GM23338 (cell line): ENCODE data around the gene MCUB. TPM values are rescaled to one million over a fixed set of nuclear protein-coding genes. Genes with fewer than 3 reads are reported as not detected.

Experiments used
- ATAC-seq: fragments of 200-7000 bp; cut with Tn5 transposase; 3 replicates; pipeline ENCODE4 v1.9.1; 2020
- DNase-seq: peaks from one replicate; pipeline ENCODE4 v3.0.0-alpha.2; 2015; ENCODE audit warnings: low spot score
- H2AFZ ChIP-seq: fragments of 200-600 bp; sonication (generic); 2 replicates; pipeline ENCODE4 v1.8.0; 2016; ENCODE audit warnings: antibody characterized with exemption, mild to moderate bottlenecking, moderate library complexity
- H3F3A ChIP-seq: fragments of 200-600 bp; sonication (generic); replicated peaks from 2 replicates; pipeline ENCODE4 v1.8.0; 2017; ENCODE audit warnings: antibody characterized with exemption, mixed run types, low read depth
- H3K27ac ChIP-seq: fragments of 200-600 bp; sonication (generic); 2 replicates; pipeline ENCODE4 v1.6.1; 2016; ENCODE audit warnings: low read depth
- H3K27me3 ChIP-seq: fragments of 200-600 bp; sonication (generic); 2 replicates; pipeline ENCODE4 v1.8.0; 2016; ENCODE audit warnings: mild to moderate bottlenecking, mixed run types, moderate library complexity; ENCODE audit not compliant: insufficient read depth
- H3K36me3 ChIP-seq: fragments of 200-600 bp; sonication (generic); 2 replicates; pipeline ENCODE4 v1.8.0; 2016; ENCODE audit warnings: mild to moderate bottlenecking; ENCODE audit not compliant: insufficient read depth
- H3K4me1 ChIP-seq: fragments of 200-600 bp; sonication (generic); 2 replicates; pipeline ENCODE4 v1.8.0; 2016; ENCODE audit warnings: mild to moderate bottlenecking, moderate library complexity; ENCODE audit not compliant: insufficient read depth
- H3K4me2 ChIP-seq: fragments of 200-600 bp; sonication (generic); 2 replicates; pipeline ENCODE4 v1.7.1; 2017; ENCODE audit warnings: mixed run types
- H3K4me3 ChIP-seq: fragments of 200-600 bp; sonication (generic); 2 replicates; pipeline ENCODE4 v1.6.1; 2016; ENCODE audit warnings: mixed run types
- H3K79me2 ChIP-seq: fragments of 200-600 bp; sonication (generic); replicated peaks from 2 replicates; pipeline ENCODE4 v1.8.0; 2017; ENCODE audit warnings: mild to moderate bottlenecking; ENCODE audit not compliant: insufficient read depth
- H3K9me2 ChIP-seq: fragments of 200-600 bp; sonication (generic); 2 replicates; pipeline ENCODE4 v1.8.0; 2017; ENCODE audit not compliant: insufficient read depth
- H4K20me1 ChIP-seq: fragments of 200-600 bp; sonication (generic); replicated peaks from 2 replicates; pipeline ENCODE4 v1.8.0; 2017; ENCODE audit warnings: mild to moderate bottlenecking; ENCODE audit not compliant: insufficient read depth
- H3K27ac Mint-ChIP-seq: 2 replicates; pipeline ENCODE4 v1.8.0; 2020; ENCODE audit warnings: inconsistent platforms, mild to moderate bottlenecking, moderate library complexity, mixed read lengths
- H3K27me3 Mint-ChIP-seq: 3 replicates; pipeline ENCODE4 v1.8.0; 2022; ENCODE audit warnings: low read depth, mild to moderate bottlenecking, moderate library complexity, mixed read lengths, inconsistent platforms; ENCODE audit not compliant: insufficient read depth, poor library complexity
- H3K36me3 Mint-ChIP-seq: 3 replicates; pipeline ENCODE4 v1.8.0; 2021; ENCODE audit warnings: low read depth, mild to moderate bottlenecking, inconsistent platforms, moderate library complexity, mixed read lengths
- H3K4me1 Mint-ChIP-seq: 3 replicates; pipeline ENCODE4 v1.8.0; 2020; ENCODE audit warnings: mild to moderate bottlenecking, inconsistent platforms, mixed read lengths
- H3K4me3 Mint-ChIP-seq: 3 replicates; pipeline ENCODE4 v1.8.0; 2021; ENCODE audit warnings: moderate library complexity, mild to moderate bottlenecking, inconsistent platforms, mixed read lengths
- H3K9me3 Mint-ChIP-seq: 3 replicates; pipeline ENCODE4 v1.8.0; 2020; ENCODE audit warnings: moderate library complexity, mild to moderate bottlenecking, inconsistent platforms, mixed read lengths
- CREB1 ChIP-seq: fragments of 250-450 bp; sonication (Bioruptor Pico); IDR thresholded peaks from 2 replicates; pipeline ENCODE4 v1.5.0; 2020; ENCODE audit warnings: low read depth, mild to moderate bottlenecking, moderate library complexity
- EZH2 ChIP-seq: fragments of 200-600 bp; sonication (generic); IDR thresholded peaks from one replicate; pipeline ENCODE4 v1.8.0; 2017; ENCODE audit warnings: antibody characterized with exemption, mild to moderate bottlenecking, low read depth; ENCODE audit not compliant: unreplicated experiment
- EZH2phosphoT487 ChIP-seq: fragments of 200-600 bp; sonication (generic); IDR thresholded peaks from one replicate; pipeline ENCODE4 v1.8.1; 2018; ENCODE audit warnings: antibody characterized with exemption; ENCODE audit not compliant: unreplicated experiment
- NANOG ChIP-seq: IDR thresholded peaks from 2 replicates; pipeline ENCODE4 v1.6.1; 2016; ENCODE audit warnings: antibody characterized with exemption, borderline replicate concordance
- POLR2AphosphoS5 ChIP-seq: IDR thresholded peaks from 2 replicates; pipeline ENCODE4 v1.6.1; 2016; ENCODE audit warnings: antibody characterized with exemption, low read depth
- ZNF114 ChIP-seq: fragments of 250-450 bp; sonication (Bioruptor Pico); IDR thresholded peaks from 2 replicates; pipeline ENCODE4 v1.5.0; 2020; ENCODE audit warnings: mild to moderate bottlenecking, moderate library complexity
- ZNF331 ChIP-seq: fragments of 250-450 bp; sonication (Bioruptor Pico); IDR thresholded peaks from 2 replicates; pipeline ENCODE4 v1.5.0; 2020; ENCODE audit warnings: low read depth, mild to moderate bottlenecking, moderate library complexity
- polyA plus RNA-seq: library from polyadenylated mRNA; unstranded; fragments of >200 nt; fragmentation: Nextera tagmentation; extraction: Ambion mirVana; gene quantifications from 2 replicates; pipeline ENCODE4 v1.2.1, GENCODE V29; 2016
- total RNA-seq: library from RNA; depleted of rRNA; stranded (reverse); fragments of >200 nt; shearing (Covaris generic); gene quantifications from 2 replicates; pipeline ENCODE4 v1.2.3, GENCODE V29; 2014
- TF ChIP-seq, protein P1 (sequence below): fragments of 250-450 bp; sonication (Bioruptor Pico); IDR thresholded peaks from 2 replicates; pipeline ENCODE4 v1.5.0; 2020; ENCODE audit warnings: mild to moderate bottlenecking, moderate library complexity
- TF ChIP-seq, protein P2 (sequence below): IDR thresholded peaks from 2 replicates; pipeline ENCODE4 v1.6.1; 2016; ENCODE audit warnings: antibody characterized with exemption
- TF ChIP-seq, protein P3 (sequence below), 2 experiments: fragments of 200-600 bp in 1 of 2; sonication (generic) in 1 of 2; conservative IDR thresholded peaks; 2 replicates each; pipeline versions ENCODE4 v1.5.1 to v1.6.1; 2016 to 2017; ENCODE audit warnings: antibody characterized with exemption in 2 of 2, low read depth in 2 of 2, mild to moderate bottlenecking in 2 of 2, moderate library complexity in 1 of 2

Gene MCUB
- total and polyA plus RNA-seq, 2 experiments from 2014 or later, result 21.7 to 97.9 TPM

DNA sequence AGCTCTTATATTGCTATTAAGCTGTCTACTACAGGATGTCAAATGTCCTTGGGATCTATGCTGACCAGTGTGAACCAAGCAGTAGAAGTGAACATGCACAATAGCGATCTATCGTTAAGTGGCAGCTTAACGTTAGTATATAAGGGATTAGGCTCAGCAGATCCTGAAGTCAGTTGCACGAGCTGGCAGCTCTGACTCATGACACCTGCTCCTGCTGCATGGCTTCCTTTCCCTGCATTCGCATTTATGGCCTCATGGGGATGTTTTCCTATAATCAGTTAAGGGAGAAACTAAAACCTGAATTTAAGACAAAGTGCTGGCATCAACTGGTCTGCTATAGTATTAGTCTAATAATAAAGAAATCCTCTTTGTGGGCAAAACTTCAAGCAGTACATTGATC is 12.7 kb upstream of the MCUB start:
- H3K4me1 Mint-ChIP-seq, result no peaks in the 10 kb centered on the region
- H3K27me3 Mint-ChIP-seq, result peaks cover 2% of the 10 kb centered on the region
- no peaks in the 10 kb centered on the region for H3K9me3 Mint-ChIP-seq
- Histone ChIP-seq H3K4me2 (no peak overlapping the region), H3K36me3 (no peaks in the 10 kb centered on the region), H2AFZ (no peak overlapping the region), H3K79me2 (no peaks in the 10 kb centered on the region), H3K4me3 (no peak overlapping the region), H3K27me3 (no peaks in the 10 kb centered on the region), H3K27ac (no peak overlapping the region), H3K9me2 (no peaks in the 10 kb centered on the region), H4K20me1 (no peaks in the 10 kb centered on the region; the same call in 1 of the 2 replicates), H3K4me1 (no peaks in the 10 kb centered on the region), H3F3A (no peaks in the 10 kb centered on the region)
- H3K36me3 Mint-ChIP-seq, result no peaks in the 10 kb centered on the region
- no peak for DNase-seq
- H3K27ac Mint-ChIP-seq, result no peak overlapping the region
- TF ChIP-seq CREB1 (no peak), ZNF114 (no peak), NANOG (no peak)
- no peak for ATAC-seq
- H3K4me3 Mint-ChIP-seq, result no peak overlapping the region

DNA sequence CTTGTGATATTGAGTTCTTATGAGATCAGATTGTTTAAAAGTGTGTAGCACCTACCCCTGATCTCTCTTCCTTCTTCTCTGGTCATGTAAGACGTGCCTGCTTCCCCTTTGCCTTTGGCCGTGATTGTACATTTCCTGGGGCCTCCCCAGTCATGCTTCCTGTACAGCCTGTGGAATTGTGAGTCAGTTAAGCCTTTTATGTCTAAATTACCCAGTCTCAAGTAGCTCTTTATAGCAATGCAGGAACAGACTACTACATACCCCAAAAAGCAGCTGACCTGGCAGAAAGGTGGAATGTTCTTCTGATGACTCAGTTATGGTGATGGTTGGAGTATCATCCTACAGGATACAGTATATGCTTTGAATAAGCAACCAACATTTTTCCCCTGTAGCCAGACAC is 11.4 kb upstream of the MCUB start:
- Histone ChIP-seq H3K4me1 (no peaks in the 10 kb centered on the region), H3K27me3 (no peaks in the 10 kb centered on the region), H2AFZ (no peak overlapping the region), H3K4me2 (no peak overlapping the region), H3K36me3 (no peaks in the 10 kb centered on the region; the same call in 1 of the 2 replicates), H4K20me1 (no peaks in the 10 kb centered on the region; the same call in none of the 2 replicates), H3K79me2 (no peaks in the 10 kb centered on the region), H3K4me3 (no peak overlapping the region), H3F3A (no peaks in the 10 kb centered on the region), H3K9me2 (no peaks in the 10 kb centered on the region), H3K27ac (no peak overlapping the region)
- peaks cover 9% of the 10 kb centered on the region for H3K4me1 Mint-ChIP-seq
- H3K36me3 Mint-ChIP-seq, result no peaks in the 10 kb centered on the region
- no peak overlapping the region for H3K4me3 Mint-ChIP-seq
- H3K9me3 Mint-ChIP-seq, result no peaks in the 10 kb centered on the region
- H3K27ac Mint-ChIP-seq, result no peak overlapping the region
- ATAC-seq, result no peak
- no peak for DNase-seq
- peaks cover 3% of the 10 kb centered on the region for H3K27me3 Mint-ChIP-seq
- TF ChIP-seq, protein P1, sequence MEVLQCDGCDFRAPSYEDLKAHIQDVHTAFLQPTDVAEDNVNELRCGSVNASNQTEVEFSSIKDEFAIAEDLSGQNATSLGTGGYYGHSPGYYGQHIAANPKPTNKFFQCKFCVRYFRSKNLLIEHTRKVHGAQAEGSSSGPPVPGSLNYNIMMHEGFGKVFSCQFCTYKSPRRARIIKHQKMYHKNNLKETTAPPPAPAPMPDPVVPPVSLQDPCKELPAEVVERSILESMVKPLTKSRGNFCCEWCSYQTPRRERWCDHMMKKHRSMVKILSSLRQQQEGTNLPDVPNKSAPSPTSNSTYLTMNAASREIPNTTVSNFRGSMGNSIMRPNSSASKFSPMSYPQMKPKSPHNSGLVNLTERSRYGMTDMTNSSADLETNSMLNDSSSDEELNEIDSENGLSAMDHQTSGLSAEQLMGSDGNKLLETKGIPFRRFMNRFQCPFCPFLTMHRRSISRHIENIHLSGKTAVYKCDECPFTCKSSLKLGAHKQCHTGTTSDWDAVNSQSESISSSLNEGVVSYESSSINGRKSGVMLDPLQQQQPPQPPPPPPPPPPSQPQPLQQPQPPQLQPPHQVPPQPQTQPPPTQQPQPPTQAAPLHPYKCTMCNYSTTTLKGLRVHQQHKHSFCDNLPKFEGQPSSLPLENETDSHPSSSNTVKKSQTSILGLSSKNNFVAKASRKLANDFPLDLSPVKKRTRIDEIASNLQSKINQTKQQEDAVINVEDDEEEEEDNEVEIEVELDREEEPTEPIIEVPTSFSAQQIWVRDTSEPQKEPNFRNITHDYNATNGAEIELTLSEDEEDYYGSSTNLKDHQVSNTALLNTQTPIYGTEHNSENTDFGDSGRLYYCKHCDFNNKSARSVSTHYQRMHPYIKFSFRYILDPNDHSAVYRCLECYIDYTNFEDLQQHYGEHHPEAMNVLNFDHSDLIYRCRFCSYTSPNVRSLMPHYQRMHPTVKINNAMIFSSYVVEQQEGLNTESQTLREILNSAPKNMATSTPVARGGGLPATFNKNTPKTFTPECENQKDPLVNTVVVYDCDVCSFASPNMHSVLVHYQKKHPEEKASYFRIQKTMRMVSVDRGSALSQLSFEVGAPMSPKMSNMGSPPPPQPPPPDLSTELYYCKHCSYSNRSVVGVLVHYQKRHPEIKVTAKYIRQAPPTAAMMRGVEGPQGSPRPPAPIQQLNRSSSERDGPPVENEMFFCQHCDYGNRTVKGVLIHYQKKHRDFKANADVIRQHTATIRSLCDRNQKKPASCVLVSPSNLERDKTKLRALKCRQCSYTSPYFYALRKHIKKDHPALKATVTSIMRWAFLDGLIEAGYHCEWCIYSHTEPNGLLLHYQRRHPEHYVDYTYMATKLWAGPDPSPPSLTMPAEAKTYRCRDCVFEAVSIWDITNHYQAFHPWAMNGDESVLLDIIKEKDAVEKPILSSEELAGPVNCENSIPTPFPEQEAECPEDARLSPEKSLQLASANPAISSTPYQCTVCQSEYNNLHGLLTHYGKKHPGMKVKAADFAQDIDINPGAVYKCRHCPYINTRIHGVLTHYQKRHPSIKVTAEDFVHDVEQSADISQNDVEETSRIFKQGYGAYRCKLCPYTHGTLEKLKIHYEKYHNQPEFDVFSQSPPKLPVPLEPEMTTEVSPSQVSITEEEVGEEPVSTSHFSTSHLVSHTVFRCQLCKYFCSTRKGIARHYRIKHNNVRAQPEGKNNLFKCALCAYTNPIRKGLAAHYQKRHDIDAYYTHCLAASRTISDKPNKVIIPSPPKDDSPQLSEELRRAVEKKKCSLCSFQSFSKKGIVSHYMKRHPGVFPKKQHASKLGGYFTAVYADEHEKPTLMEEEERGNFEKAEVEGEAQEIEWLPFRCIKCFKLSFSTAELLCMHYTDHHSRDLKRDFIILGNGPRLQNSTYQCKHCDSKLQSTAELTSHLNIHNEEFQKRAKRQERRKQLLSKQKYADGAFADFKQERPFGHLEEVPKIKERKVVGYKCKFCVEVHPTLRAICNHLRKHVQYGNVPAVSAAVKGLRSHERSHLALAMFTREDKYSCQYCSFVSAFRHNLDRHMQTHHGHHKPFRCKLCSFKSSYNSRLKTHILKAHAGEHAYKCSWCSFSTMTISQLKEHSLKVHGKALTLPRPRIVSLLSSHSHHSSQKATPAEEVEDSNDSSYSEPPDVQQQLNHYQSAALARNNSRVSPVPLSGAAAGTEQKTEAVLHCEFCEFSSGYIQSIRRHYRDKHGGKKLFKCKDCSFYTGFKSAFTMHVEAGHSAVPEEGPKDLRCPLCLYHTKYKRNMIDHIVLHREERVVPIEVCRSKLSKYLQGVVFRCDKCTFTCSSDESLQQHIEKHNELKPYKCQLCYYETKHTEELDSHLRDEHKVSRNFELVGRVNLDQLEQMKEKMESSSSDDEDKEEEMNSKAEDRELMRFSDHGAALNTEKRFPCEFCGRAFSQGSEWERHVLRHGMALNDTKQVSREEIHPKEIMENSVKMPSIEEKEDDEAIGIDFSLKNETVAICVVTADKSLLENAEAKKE (CRISPR knock-in tag), result no peak
- TF ChIP-seq, protein P2, sequence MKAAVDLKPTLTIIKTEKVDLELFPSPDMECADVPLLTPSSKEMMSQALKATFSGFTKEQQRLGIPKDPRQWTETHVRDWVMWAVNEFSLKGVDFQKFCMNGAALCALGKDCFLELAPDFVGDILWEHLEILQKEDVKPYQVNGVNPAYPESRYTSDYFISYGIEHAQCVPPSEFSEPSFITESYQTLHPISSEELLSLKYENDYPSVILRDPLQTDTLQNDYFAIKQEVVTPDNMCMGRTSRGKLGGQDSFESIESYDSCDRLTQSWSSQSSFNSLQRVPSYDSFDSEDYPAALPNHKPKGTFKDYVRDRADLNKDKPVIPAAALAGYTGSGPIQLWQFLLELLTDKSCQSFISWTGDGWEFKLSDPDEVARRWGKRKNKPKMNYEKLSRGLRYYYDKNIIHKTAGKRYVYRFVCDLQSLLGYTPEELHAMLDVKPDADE, result no peak
- TF ChIP-seq, protein P3, sequence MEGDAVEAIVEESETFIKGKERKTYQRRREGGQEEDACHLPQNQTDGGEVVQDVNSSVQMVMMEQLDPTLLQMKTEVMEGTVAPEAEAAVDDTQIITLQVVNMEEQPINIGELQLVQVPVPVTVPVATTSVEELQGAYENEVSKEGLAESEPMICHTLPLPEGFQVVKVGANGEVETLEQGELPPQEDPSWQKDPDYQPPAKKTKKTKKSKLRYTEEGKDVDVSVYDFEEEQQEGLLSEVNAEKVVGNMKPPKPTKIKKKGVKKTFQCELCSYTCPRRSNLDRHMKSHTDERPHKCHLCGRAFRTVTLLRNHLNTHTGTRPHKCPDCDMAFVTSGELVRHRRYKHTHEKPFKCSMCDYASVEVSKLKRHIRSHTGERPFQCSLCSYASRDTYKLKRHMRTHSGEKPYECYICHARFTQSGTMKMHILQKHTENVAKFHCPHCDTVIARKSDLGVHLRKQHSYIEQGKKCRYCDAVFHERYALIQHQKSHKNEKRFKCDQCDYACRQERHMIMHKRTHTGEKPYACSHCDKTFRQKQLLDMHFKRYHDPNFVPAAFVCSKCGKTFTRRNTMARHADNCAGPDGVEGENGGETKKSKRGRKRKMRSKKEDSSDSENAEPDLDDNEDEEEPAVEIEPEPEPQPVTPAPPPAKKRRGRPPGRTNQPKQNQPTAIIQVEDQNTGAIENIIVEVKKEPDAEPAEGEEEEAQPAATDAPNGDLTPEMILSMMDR (conservative IDR thresholded peaks at IDR 0.05; ENCODE audit: low read depth in 2 of 2), result no peak
- no peak for TF ChIP-seq EZH2
- TF ChIP-seq POLR2AphosphoS5, result no peak
- no peak for TF ChIP-seq CREB1
- TF ChIP-seq ZNF331 (CRISPR knock-in tag), result no peak
- TF ChIP-seq EZH2phosphoT487, result no peak
